ENCODE measurements around the gene CIAO2B. TPM values are rescaled to one million over a fixed set of nuclear protein-coding genes. Genes with fewer than 3 reads are reported as not detected.

The CIAO2B gene
- total and polyA plus RNA-seq, 2 experiments from 2014 or later = 92.4 to 181 TPM

DNA sequence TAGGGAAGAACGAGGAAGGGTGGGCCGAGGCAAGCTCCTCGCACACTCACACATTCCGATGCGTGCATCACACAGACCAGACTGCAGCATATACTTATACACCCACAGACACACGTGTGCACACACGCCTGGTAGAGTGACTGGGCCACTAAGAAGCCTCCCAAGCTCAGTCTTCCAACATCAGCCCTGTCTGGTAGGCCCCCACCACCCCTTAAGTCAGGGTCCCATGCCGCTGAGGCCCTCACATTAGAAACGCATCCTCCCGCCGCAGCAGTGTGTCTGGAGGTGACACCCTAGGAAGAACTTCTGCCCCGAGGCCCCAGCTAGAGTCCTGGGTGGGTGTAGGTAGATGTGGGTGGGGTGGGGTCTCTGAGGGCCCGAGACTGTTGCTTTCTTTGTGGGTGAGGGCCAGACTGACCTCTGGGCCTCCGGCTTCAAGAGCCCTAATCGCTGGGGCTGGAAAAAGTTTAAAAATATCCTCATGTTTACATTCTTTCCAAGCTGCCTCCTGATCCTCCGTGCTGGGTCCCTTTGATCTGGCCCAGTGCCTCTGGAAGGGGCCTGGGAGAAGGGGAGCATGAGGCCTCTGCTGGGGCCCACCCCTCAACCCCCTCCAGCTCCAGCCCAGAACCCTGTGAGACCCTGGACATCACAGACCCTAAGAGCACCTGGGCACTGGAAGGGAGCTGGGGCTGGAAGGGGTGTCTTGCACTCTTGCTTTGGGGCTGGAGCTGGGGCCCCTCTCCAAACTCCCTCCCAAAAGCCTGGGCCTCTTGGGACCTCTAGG lies 29.2 kb downstream of the CIAO2B start:
- H3K4me1 ChIP-seq (ENCODE audit: insufficient read depth) = peaks cover 4% of the 10 kb centered on the region; the same call in 1 of the 2 replicates
- H3K4me3 ChIP-seq = no peak overlapping the region
- DNase-seq (ENCODE audit: low spot score) (no peak), ATAC-seq (no peak)
- no peak overlapping the region for H3K27ac ChIP-seq (ENCODE audit: low read depth)
- H3K4me2 ChIP-seq = no peak overlapping the region
- Mint-ChIP-seq H3K4me3 (no peak overlapping the region), H3K27me3 (ENCODE audit: insufficient read depth, low read depth, poor library complexity) (peaks cover 18% of the 10 kb centered on the region), H3K27ac (no peak overlapping the region), H3K4me1 (peaks cover 6% of the 10 kb centered on the region; the same call in 2 of the 3 replicates), H3K36me3 (ENCODE audit: low read depth) (no peaks in the 10 kb centered on the region), H3K9me3 (no peaks in the 10 kb centered on the region)
- H3K27me3 ChIP-seq (ENCODE audit: insufficient read depth) = no peaks in the 10 kb centered on the region
- H3F3A ChIP-seq (replicated peaks; ENCODE audit: low read depth) = no peaks in the 10 kb centered on the region
- H3K36me3 ChIP-seq (ENCODE audit: insufficient read depth) = no peaks in the 10 kb centered on the region
- TF ChIP-seq EZH2phosphoT487 (IDR thresholded peaks at IDR 0.05; ENCODE audit: unreplicated experiment) (no peak), NANOG (IDR thresholded peaks at IDR 0.05; ENCODE audit: borderline replicate concordance) (no peak)
- TF ChIP-seq, protein P1, sequence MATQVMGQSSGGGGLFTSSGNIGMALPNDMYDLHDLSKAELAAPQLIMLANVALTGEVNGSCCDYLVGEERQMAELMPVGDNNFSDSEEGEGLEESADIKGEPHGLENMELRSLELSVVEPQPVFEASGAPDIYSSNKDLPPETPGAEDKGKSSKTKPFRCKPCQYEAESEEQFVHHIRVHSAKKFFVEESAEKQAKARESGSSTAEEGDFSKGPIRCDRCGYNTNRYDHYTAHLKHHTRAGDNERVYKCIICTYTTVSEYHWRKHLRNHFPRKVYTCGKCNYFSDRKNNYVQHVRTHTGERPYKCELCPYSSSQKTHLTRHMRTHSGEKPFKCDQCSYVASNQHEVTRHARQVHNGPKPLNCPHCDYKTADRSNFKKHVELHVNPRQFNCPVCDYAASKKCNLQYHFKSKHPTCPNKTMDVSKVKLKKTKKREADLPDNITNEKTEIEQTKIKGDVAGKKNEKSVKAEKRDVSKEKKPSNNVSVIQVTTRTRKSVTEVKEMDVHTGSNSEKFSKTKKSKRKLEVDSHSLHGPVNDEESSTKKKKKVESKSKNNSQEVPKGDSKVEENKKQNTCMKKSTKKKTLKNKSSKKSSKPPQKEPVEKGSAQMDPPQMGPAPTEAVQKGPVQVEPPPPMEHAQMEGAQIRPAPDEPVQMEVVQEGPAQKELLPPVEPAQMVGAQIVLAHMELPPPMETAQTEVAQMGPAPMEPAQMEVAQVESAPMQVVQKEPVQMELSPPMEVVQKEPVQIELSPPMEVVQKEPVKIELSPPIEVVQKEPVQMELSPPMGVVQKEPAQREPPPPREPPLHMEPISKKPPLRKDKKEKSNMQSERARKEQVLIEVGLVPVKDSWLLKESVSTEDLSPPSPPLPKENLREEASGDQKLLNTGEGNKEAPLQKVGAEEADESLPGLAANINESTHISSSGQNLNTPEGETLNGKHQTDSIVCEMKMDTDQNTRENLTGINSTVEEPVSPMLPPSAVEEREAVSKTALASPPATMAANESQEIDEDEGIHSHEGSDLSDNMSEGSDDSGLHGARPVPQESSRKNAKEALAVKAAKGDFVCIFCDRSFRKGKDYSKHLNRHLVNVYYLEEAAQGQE (IDR thresholded peaks at IDR 0.05; ENCODE audit: unreplicated experiment) = no peak
- H4K20me1 ChIP-seq (replicated peaks; ENCODE audit: insufficient read depth) = no peaks in the 10 kb centered on the region
- H2AFZ ChIP-seq = no peak overlapping the region
- no peaks in the 10 kb centered on the region for H3K79me2 ChIP-seq (replicated peaks; ENCODE audit: insufficient read depth)
- no peaks in the 10 kb centered on the region for H3K9me2 ChIP-seq (ENCODE audit: insufficient read depth)

DNA sequence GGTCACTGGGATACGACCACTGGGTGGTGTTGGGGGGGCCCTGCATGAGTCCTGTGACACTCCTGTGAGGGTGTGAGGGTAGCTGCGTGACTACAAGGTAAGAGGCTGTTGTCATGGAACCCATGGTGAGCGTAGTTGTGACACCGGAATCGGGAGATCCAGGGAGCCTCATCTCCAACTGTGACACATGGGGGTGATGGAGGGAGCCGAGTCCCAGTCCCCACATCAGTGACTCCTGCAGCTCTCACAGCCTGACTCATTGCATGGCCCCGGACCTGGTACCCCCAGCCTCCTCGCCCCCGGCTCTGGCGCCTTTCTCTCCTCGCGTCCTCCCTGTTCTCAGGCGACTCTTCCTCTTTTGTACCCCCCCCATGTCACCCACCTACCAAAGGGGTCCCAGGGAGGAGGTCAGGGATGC lies 29.8 kb downstream of the CIAO2B start:
- Histone ChIP-seq H2AFZ (no peak overlapping the region), H3K4me1 (ENCODE audit: insufficient read depth) (peaks cover 8% of the 10 kb centered on the region; the same call in 1 of the 2 replicates), H3K27ac (ENCODE audit: low read depth) (no peak overlapping the region), H3K36me3 (ENCODE audit: insufficient read depth) (no peaks in the 10 kb centered on the region), H4K20me1 (replicated peaks; ENCODE audit: insufficient read depth) (no peaks in the 10 kb centered on the region), H3K9me2 (ENCODE audit: insufficient read depth) (no peaks in the 10 kb centered on the region), H3F3A (replicated peaks; ENCODE audit: low read depth) (no peaks in the 10 kb centered on the region), H3K4me3 (no peak overlapping the region), H3K27me3 (ENCODE audit: insufficient read depth) (no peaks in the 10 kb centered on the region), H3K4me2 (no peak overlapping the region), H3K79me2 (replicated peaks; ENCODE audit: insufficient read depth) (no peaks in the 10 kb centered on the region)
- ATAC-seq = no peak
- Mint-ChIP-seq H3K4me3 (no peak overlapping the region), H3K27ac (no peak overlapping the region), H3K36me3 (ENCODE audit: low read depth) (no peaks in the 10 kb centered on the region), H3K27me3 (ENCODE audit: insufficient read depth, low read depth, poor library complexity) (peaks cover 15% of the 10 kb centered on the region), H3K4me1 (peaks cover 12% of the 10 kb centered on the region), H3K9me3 (no peaks in the 10 kb centered on the region)
- no peak for DNase-seq (ENCODE audit: low spot score)
- no peak for TF ChIP-seq CREB1 (CRISPR knock-in tag; IDR thresholded peaks at IDR 0.05; ENCODE audit: low read depth)
- TF ChIP-seq ZNF331 (CRISPR knock-in tag; IDR thresholded peaks at IDR 0.05; ENCODE audit: low read depth) = no peak
- TF ChIP-seq EZH2 (IDR thresholded peaks at IDR 0.05; ENCODE audit: low read depth, unreplicated experiment) = no peak
- TF ChIP-seq STAT1 (IDR thresholded peaks at IDR 0.05; ENCODE audit: unreplicated experiment) = no peak
- no peak for TF ChIP-seq POLR2AphosphoS5 (IDR thresholded peaks at IDR 0.05; ENCODE audit: low read depth)
- no peak for TF ChIP-seq NANOG (IDR thresholded peaks at IDR 0.05; ENCODE audit: borderline replicate concordance)
- TF ChIP-seq, protein P1 (IDR thresholded peaks at IDR 0.05; ENCODE audit: unreplicated experiment) = no peak
- TF ChIP-seq EZH2phosphoT487 (IDR thresholded peaks at IDR 0.05; ENCODE audit: unreplicated experiment) = no peak
- TF ChIP-seq, protein P2, sequence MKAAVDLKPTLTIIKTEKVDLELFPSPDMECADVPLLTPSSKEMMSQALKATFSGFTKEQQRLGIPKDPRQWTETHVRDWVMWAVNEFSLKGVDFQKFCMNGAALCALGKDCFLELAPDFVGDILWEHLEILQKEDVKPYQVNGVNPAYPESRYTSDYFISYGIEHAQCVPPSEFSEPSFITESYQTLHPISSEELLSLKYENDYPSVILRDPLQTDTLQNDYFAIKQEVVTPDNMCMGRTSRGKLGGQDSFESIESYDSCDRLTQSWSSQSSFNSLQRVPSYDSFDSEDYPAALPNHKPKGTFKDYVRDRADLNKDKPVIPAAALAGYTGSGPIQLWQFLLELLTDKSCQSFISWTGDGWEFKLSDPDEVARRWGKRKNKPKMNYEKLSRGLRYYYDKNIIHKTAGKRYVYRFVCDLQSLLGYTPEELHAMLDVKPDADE (IDR thresholded peaks at IDR 0.05) = no peak
- TF ChIP-seq JUNB (IDR thresholded peaks at IDR 0.05; ENCODE audit: unreplicated experiment) = no peak

All from GM23338 (cell line).